HCT116 (cell line): ENCODE data around the gene CDC42BPA.

Experiments used
- CTCF ChIP-seq, 3 experiments: fragments of 200-600 bp in 1 of 3; sonication (generic) in 1 of 3; IDR thresholded peaks in 2 of 3; conservative IDR thresholded peaks in 1 of 3; 2 replicates each; pipeline ENCODE4 v1.5.1; 2012 to 2017; ENCODE audit warnings: low read depth in 2 of 3, low read length in 2 of 3, antibody characterized with exemption in 1 of 3, borderline replicate concordance in 1 of 3, control low read depth in 1 of 3, mild to moderate bottlenecking in 1 of 3, mixed read lengths in 1 of 3, mixed run types in 1 of 3, moderate library complexity in 1 of 3; ENCODE audit not compliant: insufficient read depth in 1 of 3
- POLR2A ChIP-seq: IDR thresholded peaks from 2 replicates; pipeline ENCODE4 v1.7.0; 2011; ENCODE audit warnings: borderline replicate concordance; ENCODE audit not compliant: insufficient read depth, insufficient read length; ENCODE audit errors: extremely low read depth
- POLR2AphosphoS5 ChIP-seq: IDR thresholded peaks from 2 replicates; pipeline ENCODE4 v1.6.1; 2011; ENCODE audit warnings: mild to moderate bottlenecking, low read depth, low read length, moderate library complexity
- RAD21 ChIP-seq: IDR thresholded peaks from 2 replicates; pipeline ENCODE4 v1.6.1; 2012; ENCODE audit warnings: low read depth, mild to moderate bottlenecking
- REST ChIP-seq: IDR thresholded peaks from 2 replicates; pipeline ENCODE4 v1.6.1; 2012; ENCODE audit warnings: low read depth
- SP1 ChIP-seq: IDR thresholded peaks from 2 replicates; pipeline ENCODE4 v1.6.1; 2012; ENCODE audit warnings: low read depth
- SRF ChIP-seq: IDR thresholded peaks from 2 replicates; pipeline ENCODE4 v1.6.1; 2012; ENCODE audit warnings: low read depth

- TF ChIP-seq CTCF (IDR thresholded peaks at IDR 0.05 in 2 of 3, conservative IDR thresholded peaks at IDR 0.05 in 1 of 3; ENCODE audit: borderline replicate concordance in 1 of 3, insufficient read depth in 1 of 3, low read depth in 2 of 3, low read length in 2 of 3) (no peak), POLR2AphosphoS5 (no peak), SRF (no peak), POLR2A (no peak), SP1 (no peak), RAD21 (no peak), REST (no peak)
Measured at GRCh38 chr1:226993814-226994585, 324.3 kb downstream of the CDC42BPA start.
